Loucy (cell line): Measurements from ENCODE around the gene PI4KA.

Experiments
- EZH2phosphoT487 ChIP-seq: fragments of 200-600 bp; IDR thresholded peaks from 2 replicates; pipeline ENCODE4 v1.6.1; 2018; ENCODE audit warnings: antibody characterized with exemption, mild to moderate bottlenecking, moderate library complexity, borderline replicate concordance
- TF ChIP-seq, protein P1 (sequence below): fragments of 200-600 bp; sonication (generic); conservative IDR thresholded peaks from 2 replicates; pipeline ENCODE4 v1.5.1; 2014; ENCODE audit warnings: mild to moderate bottlenecking, antibody characterized with exemption, low read length

DNA sequence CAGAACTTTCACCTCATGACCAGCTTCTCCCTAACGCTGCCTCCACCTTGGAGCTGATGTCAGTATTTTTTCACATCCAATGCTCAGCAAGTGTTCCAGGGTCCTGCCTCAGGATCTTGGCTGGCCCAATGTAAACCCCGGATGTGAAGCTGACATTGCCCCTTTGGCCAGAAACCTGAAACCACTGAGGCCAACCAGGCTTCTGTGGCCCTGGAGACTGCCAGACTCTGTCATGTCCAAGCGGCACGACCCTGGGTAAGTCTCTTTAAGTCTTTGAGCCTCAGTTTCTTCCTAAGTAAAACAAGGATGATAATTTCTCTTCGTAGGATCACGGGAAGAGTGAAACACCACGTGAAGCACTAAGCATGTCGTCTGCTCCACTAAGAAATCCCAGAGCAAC, 61.9 kb downstream of the PI4KA start:
- TF ChIP-seq, protein P1, sequence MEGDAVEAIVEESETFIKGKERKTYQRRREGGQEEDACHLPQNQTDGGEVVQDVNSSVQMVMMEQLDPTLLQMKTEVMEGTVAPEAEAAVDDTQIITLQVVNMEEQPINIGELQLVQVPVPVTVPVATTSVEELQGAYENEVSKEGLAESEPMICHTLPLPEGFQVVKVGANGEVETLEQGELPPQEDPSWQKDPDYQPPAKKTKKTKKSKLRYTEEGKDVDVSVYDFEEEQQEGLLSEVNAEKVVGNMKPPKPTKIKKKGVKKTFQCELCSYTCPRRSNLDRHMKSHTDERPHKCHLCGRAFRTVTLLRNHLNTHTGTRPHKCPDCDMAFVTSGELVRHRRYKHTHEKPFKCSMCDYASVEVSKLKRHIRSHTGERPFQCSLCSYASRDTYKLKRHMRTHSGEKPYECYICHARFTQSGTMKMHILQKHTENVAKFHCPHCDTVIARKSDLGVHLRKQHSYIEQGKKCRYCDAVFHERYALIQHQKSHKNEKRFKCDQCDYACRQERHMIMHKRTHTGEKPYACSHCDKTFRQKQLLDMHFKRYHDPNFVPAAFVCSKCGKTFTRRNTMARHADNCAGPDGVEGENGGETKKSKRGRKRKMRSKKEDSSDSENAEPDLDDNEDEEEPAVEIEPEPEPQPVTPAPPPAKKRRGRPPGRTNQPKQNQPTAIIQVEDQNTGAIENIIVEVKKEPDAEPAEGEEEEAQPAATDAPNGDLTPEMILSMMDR, result no peak
- TF ChIP-seq EZH2phosphoT487, result no peak
